Measurements from ENCODE around the gene PLA2G15. TPM values are rescaled to one million over a fixed set of nuclear protein-coding genes. Genes with fewer than 3 reads are reported as not detected.
A peak's percentile ranks its signal among the peaks of the same experiment; 100 is the strongest.

The PLA2G15 gene
- total RNA-seq, 1 experiment from 2014 or later: 4.6 TPM

DNA sequence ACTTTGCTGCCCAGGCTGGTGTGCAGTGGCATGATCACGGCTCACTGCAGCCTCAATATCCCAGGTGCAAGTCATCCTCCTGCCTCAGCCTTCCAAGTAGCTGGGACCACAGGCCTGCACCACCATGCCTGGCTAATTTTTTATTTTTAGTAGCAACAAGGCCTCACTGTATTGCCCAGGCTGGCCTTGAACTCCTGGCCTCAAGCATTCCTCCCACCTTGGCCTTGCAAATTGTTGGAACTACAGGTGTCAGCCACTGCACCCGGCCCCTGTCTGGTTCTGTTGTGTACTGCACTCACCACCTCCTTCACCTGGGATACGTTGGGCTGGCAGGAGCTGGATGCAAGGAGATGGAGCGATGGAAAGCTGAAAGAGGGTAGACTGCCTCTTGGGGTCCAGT, 8.5 kb downstream of the PLA2G15 start:
- no peak for DNase-seq (ENCODE audit: unreplicated experiment)
- H3K4me1 Mint-ChIP-seq (ENCODE audit: insufficient read depth, unreplicated experiment): peaks cover 7% of the 10 kb centered on the region
- TF ChIP-seq, protein P1, sequence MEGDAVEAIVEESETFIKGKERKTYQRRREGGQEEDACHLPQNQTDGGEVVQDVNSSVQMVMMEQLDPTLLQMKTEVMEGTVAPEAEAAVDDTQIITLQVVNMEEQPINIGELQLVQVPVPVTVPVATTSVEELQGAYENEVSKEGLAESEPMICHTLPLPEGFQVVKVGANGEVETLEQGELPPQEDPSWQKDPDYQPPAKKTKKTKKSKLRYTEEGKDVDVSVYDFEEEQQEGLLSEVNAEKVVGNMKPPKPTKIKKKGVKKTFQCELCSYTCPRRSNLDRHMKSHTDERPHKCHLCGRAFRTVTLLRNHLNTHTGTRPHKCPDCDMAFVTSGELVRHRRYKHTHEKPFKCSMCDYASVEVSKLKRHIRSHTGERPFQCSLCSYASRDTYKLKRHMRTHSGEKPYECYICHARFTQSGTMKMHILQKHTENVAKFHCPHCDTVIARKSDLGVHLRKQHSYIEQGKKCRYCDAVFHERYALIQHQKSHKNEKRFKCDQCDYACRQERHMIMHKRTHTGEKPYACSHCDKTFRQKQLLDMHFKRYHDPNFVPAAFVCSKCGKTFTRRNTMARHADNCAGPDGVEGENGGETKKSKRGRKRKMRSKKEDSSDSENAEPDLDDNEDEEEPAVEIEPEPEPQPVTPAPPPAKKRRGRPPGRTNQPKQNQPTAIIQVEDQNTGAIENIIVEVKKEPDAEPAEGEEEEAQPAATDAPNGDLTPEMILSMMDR (IDR thresholded peaks at IDR 0.05; ENCODE audit: unreplicated experiment): no peak
- POLR2A ChIA-PET: no interaction called here
- CTCF ChIA-PET: interaction anchor here (0.6 to 2.1 kb wide), 3 partner anchors 13 to 75 kb away, joined by 3 to 11 read pairs (median 11); no protein-coding TSS in a partner anchor
- intact Hi-C loops (cut with micrococcal nuclease): no loop called here
- BruUV-seq (replicated peaks): no TSS peak
- peaks cover 14% of the 10 kb centered on the region for H3K36me3 Mint-ChIP-seq (ENCODE audit: insufficient read depth, unreplicated experiment)
- no peak overlapping the region for H3K27ac Mint-ChIP-seq (ENCODE audit: low read depth, unreplicated experiment)
- no peaks in the 10 kb centered on the region for H3K9me3 Mint-ChIP-seq (ENCODE audit: unreplicated experiment)
- H3K27me3 Mint-ChIP-seq (ENCODE audit: insufficient read depth, unreplicated experiment): no peaks in the 10 kb centered on the region
- H3K4me3 Mint-ChIP-seq (ENCODE audit: unreplicated experiment): no peak overlapping the region

DNA sequence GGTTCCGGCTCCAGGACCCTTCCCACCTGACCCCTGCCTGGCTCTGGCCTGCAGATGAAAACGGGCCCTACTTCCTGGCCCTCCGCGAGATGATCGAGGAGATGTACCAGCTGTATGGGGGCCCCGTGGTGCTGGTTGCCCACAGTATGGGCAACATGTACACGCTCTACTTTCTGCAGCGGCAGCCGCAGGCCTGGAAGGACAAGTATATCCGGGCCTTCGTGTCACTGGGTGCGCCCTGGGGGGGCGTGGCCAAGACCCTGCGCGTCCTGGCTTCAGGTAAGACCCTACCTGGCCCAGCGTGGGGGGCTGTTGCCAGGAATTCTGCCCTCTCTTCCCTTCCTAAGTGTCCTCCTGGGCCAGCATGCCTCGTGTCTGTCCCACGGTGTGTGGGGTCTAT, 10.5 kb downstream of the PLA2G15 start:
- peaks cover 11% of the 10 kb centered on the region for H3K36me3 Mint-ChIP-seq (ENCODE audit: insufficient read depth, unreplicated experiment)

DNA sequence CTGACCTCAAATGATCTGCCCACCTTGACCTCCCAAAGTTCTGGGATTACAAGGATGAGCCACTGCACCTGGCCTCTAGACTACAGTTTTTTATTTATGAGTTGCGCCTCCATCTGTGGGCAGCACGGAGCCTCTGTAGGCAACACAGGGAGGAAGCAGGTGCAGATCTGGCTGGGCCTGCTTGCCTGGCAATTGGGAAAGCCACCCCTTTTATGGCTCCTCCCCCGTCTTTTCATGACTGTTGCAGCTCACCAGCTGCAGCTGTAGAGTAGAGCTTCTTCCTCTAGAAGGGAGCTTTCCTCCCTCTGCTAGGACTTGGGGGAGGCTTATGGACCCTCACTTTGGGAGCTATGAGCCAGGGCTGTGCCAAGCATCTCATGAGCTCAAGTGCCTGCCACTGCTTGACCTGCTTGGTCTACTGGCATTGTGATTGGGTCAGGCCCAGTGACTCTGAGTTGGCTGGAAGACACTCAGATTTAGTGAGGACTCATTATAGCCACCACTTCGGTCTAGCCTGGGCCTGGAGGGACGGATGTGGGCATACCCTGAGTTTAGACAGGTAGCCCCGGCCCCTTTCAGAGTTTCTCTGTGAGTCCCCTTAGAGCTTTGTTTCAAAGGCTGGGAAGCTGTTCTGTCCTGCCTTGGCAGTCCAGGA, 12.2 kb downstream of the PLA2G15 start:
- Mint-ChIP-seq H3K9me3 (ENCODE audit: unreplicated experiment) (no peaks in the 10 kb centered on the region), H3K4me1 (ENCODE audit: insufficient read depth, unreplicated experiment) (peaks cover 7% of the 10 kb centered on the region), H3K27me3 (ENCODE audit: insufficient read depth, unreplicated experiment) (no peaks in the 10 kb centered on the region), H3K4me3 (ENCODE audit: unreplicated experiment) (no peak overlapping the region), H3K27ac (ENCODE audit: low read depth, unreplicated experiment) (peak overlapping the region; percentile 14), H3K36me3 (ENCODE audit: insufficient read depth, unreplicated experiment) (peaks cover 15% of the 10 kb centered on the region)
- DNase-seq (ENCODE audit: unreplicated experiment): no peak
- no TSS peak for BruUV-seq (replicated peaks)
- POLR2A ChIA-PET: interaction anchor here (0.7 to 2.7 kb wide), 7 partner anchors 9 to 172 kb away, joined by 3 to 20 read pairs (median 6); partner anchors contain the start of genes ESRP2, NFATC3, PLA2G15 and PRMT7
- TF ChIP-seq, protein P1 (IDR thresholded peaks at IDR 0.05; ENCODE audit: unreplicated experiment): no peak
- CTCF ChIA-PET: interaction anchor here (0.6 to 7.3 kb wide), 10 partner anchors 8 to 80 kb away, joined by 3 to 46 read pairs (median 4); partner anchors contain the start of genes PRMT7 and SLC7A6OS
- intact Hi-C loops (cut with micrococcal nuclease): no loop called here

More for the DNA sequence above, 10.5 kb downstream of the PLA2G15 start:
- Mint-ChIP-seq H3K27me3 (ENCODE audit: insufficient read depth, unreplicated experiment) (no peaks in the 10 kb centered on the region), H3K9me3 (ENCODE audit: unreplicated experiment) (no peaks in the 10 kb centered on the region), H3K4me3 (ENCODE audit: unreplicated experiment) (no peak overlapping the region), H3K27ac (ENCODE audit: low read depth, unreplicated experiment) (no peak overlapping the region), H3K4me1 (ENCODE audit: insufficient read depth, unreplicated experiment) (peaks cover 7% of the 10 kb centered on the region)
- ChIA-PET CTCF (no interaction called here), POLR2A (interaction anchor here (1.0 kb wide), 1 partner anchor 18 kb away, joined by 3 read pairs; no protein-coding TSS in a partner anchor)
- intact Hi-C loops (cut with micrococcal nuclease): no loop called here
- DNase-seq (ENCODE audit: unreplicated experiment): no peak
- TF ChIP-seq, protein P1 (IDR thresholded peaks at IDR 0.05; ENCODE audit: unreplicated experiment): no peak
- no TSS peak for BruUV-seq (replicated peaks)

GRCh38 chr16:68257906-68258800, 13.0 kb downstream of the PLA2G15 start:
- peaks cover 10% of the 10 kb centered on the region for H3K4me1 Mint-ChIP-seq (ENCODE audit: insufficient read depth, unreplicated experiment)
- ChIA-PET CTCF (interaction anchor here (0.6 to 7.3 kb wide), 17 partner anchors 9 to 1532 kb away, joined by 3 to 46 read pairs (median 4); partner anchors contain the start of genes PRMT7 and SLC7A6OS), POLR2A (interaction anchor here (0.7 to 2.7 kb wide), 8 partner anchors 8 to 173 kb away, joined by 3 to 20 read pairs (median 4); partner anchors contain the start of genes ESRP2, NFATC3, PLA2G15 and PRMT7)
- intact Hi-C loops (cut with micrococcal nuclease): no loop called here
- peak; percentile 67 for DNase-seq (ENCODE audit: unreplicated experiment)
- H3K36me3 Mint-ChIP-seq (ENCODE audit: insufficient read depth, unreplicated experiment): peaks cover 15% of the 10 kb centered on the region
- TF ChIP-seq, protein P1 (IDR thresholded peaks at IDR 0.05; ENCODE audit: unreplicated experiment): no peak
- BruUV-seq (replicated peaks): no TSS peak
- no peaks in the 10 kb centered on the region for H3K27me3 Mint-ChIP-seq (ENCODE audit: insufficient read depth, unreplicated experiment)
- peak overlapping the region; percentile 14 for H3K27ac Mint-ChIP-seq (ENCODE audit: low read depth, unreplicated experiment)
- no peak overlapping the region for H3K4me3 Mint-ChIP-seq (ENCODE audit: unreplicated experiment)
- no peaks in the 10 kb centered on the region for H3K9me3 Mint-ChIP-seq (ENCODE audit: unreplicated experiment)

All from MCF 10A (cell line).